Activated B cell treated with CpG ODN at 0.5 μM for 24 hours (primary cell): ENCODE measurements around the gene EXOG. TPM values are rescaled to one million over a fixed set of nuclear protein-coding genes. Genes with fewer than 3 reads are reported as not detected.

ENCODE experiments used
- ATAC-seq: fragments of 200-7000 bp; cut with Tn5 transposase; one replicate; pipeline ENCODE4 v1.10.0; 2021; ENCODE audit warnings: low read depth, mild to moderate bottlenecking, moderate library complexity
- CTCF ChIA-PET: fragments of 350-600 bp; sonication (Branson Sonifier 250); formaldehyde crosslinking; loops from one replicate; lab custom pipeline; 2021; ENCODE audit warnings: antibody characterized with exemption; lab: Charles Lee
- POLR2A ChIA-PET: fragments of 350-600 bp; sonication (Branson Sonifier 250); formaldehyde crosslinking; loops from one replicate; lab custom pipeline; 2021; ENCODE audit warnings: antibody characterized with exemption; lab: Charles Lee
- DNase-seq: peaks from one replicate; pipeline ENCODE4 v3.0.0; 2022
- H3K27ac Mint-ChIP-seq: one replicate; pipeline ENCODE4 v1.8.0; 2020; ENCODE audit warnings: mixed read lengths
- H3K27me3 Mint-ChIP-seq: one replicate; pipeline ENCODE4 v1.8.0; 2021; ENCODE audit warnings: mixed read lengths
- H3K36me3 Mint-ChIP-seq: one replicate; pipeline ENCODE4 v1.8.0; 2021; ENCODE audit warnings: low read depth, mixed read lengths
- H3K4me1 Mint-ChIP-seq: one replicate; pipeline ENCODE4 v1.8.0; 2021; ENCODE audit warnings: mixed read lengths
- H3K4me3 Mint-ChIP-seq: one replicate; pipeline ENCODE4 v1.8.0; 2020; ENCODE audit warnings: mild to moderate bottlenecking, mixed read lengths
- H3K9me3 Mint-ChIP-seq: one replicate; pipeline ENCODE4 v1.8.0; 2020; ENCODE audit warnings: mixed read lengths
- CTCF ChIP-seq: fragments of 200-600 bp; IDR thresholded peaks from one replicate; pipeline ENCODE4 v1.8.0; 2022; ENCODE audit warnings: antibody characterized with exemption, mild to moderate bottlenecking
- intact Hi-C: fragments of 100-400 bp; cut with micrococcal nuclease; formaldehyde crosslinking; loops from one replicate; pipeline ENCODE4 v1.15.1; 2024
- total RNA-seq: library from RNA; stranded (reverse); gene quantifications from 2 replicates; pipeline ENCODE4 v1.2.3, GENCODE V29; 2022

EXOG gene
- total RNA-seq, 1 donor from 2014 or later: 32.3 TPM

- Mint-ChIP-seq H3K9me3 (peaks cover 6% of the 10 kb centered on the region), H3K4me3 (no peak overlapping the region)
Measured at GRCh38 chr3:38553071-38553470, 56.9 kb downstream of the EXOG start.

DNA sequence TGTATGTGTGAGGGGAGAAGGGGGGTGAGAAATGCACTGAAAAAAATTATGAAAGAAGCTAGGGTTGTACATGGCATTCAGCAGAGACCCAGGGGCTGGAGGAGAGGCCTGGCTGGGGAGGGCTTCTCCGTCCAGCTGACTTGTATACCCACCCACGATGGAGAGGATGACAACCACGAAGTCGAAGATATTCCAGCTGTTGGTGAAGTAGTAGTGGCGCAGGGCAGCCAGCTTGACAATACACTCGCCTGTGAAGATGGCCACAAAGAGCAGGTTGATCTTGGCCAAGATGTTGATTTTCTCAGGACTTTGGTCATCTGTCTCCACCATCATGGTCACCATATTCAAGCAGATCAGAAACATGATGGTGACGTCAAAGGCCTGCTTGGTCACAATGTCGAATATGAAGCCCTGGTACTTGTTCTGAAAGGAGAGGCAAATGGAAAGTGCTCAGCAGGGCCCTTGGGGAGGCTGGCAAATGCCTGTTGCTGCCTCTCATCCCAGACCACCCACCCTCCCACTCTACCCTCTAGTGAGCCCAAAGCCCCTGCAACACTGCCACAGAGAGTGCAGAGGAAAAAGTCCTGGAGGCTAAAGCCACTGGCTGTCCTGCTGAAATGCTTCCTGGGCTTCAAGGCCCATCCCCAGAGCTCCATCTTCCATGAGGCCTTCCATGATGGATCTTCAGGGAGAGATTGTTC lies 58.1 kb downstream of the EXOG start:
- H3K36me3 Mint-ChIP-seq: no peaks in the 10 kb centered on the region
- CTCF ChIA-PET: no interaction called here
- no peak for TF ChIP-seq CTCF
- no peak for ATAC-seq
- intact Hi-C loops: no loop called here
- no peak overlapping the region for H3K27ac Mint-ChIP-seq
- no peak overlapping the region for H3K4me3 Mint-ChIP-seq
- no peaks in the 10 kb centered on the region for H3K4me1 Mint-ChIP-seq
- peaks cover 6% of the 10 kb centered on the region for H3K9me3 Mint-ChIP-seq
- DNase-seq: no peak
- POLR2A ChIA-PET: no interaction called here
- H3K27me3 Mint-ChIP-seq: peaks cover 4% of the 10 kb centered on the region

More at GRCh38 chr3:38553071-38553470, 56.9 kb downstream of the EXOG start:
- TF ChIP-seq CTCF: no peak
- intact Hi-C loops: no loop called here
- Mint-ChIP-seq H3K36me3 (no peaks in the 10 kb centered on the region), H3K27ac (no peak overlapping the region), H3K4me1 (no peaks in the 10 kb centered on the region), H3K27me3 (peaks cover 4% of the 10 kb centered on the region)
- no peak for ATAC-seq
- ChIA-PET POLR2A (no interaction called here), CTCF (no interaction called here)
- DNase-seq: no peak

DNA sequence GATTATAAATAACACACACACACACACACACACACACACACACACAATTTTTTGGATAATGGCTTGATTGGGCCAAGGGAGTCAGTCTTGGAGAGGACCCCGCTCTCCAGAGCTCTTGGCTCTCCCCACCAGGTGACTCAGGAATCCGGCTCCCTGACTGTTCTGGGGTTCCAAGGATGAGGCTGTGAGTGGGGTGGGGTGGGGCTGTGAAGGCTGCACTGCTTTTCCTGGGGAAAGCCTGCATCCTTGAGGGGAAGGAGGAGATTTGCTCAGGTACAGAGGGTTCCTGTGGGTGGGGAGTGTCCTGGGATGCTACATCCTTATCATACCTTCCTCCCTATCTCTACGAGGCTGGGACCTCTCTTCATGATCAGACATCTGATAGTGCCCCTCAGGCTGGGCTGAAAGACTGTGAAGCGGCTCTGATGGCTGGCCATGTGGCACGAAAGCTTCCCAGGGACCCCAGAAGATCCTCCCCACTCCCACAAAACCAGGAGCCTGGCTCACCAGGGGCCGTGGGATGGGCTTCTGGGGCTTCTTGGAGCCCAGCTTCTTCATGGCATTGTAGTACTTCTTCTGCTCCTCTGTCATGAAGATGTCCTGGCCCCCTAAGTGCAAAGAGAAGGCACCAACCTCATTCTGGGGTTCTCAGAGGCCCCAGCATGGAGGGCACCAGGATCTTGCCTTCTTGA lies 59.2 kb downstream of the EXOG start:
- H3K4me1 Mint-ChIP-seq: no peaks in the 10 kb centered on the region
- no peaks in the 10 kb centered on the region for H3K36me3 Mint-ChIP-seq
- no peak for ATAC-seq
- TF ChIP-seq CTCF: no peak
- POLR2A ChIA-PET: no interaction called here
- no peak for DNase-seq
- intact Hi-C loops: no loop called here
- peaks cover 6% of the 10 kb centered on the region for H3K27me3 Mint-ChIP-seq
- H3K9me3 Mint-ChIP-seq: peaks cover 6% of the 10 kb centered on the region
- no peak overlapping the region for H3K4me3 Mint-ChIP-seq
- no peak overlapping the region for H3K27ac Mint-ChIP-seq
- CTCF ChIA-PET: no interaction called here

GRCh38 chr3:38555926-38556325 lies 59.8 kb downstream of the EXOG start:
- H3K36me3 Mint-ChIP-seq: no peaks in the 10 kb centered on the region
- DNase-seq (no peak), ATAC-seq (no peak)
- CTCF ChIA-PET: no interaction called here
- peaks cover 6% of the 10 kb centered on the region for H3K9me3 Mint-ChIP-seq
- intact Hi-C loops: no loop called here
- POLR2A ChIA-PET: no interaction called here
- no peaks in the 10 kb centered on the region for H3K4me1 Mint-ChIP-seq
- no peak for TF ChIP-seq CTCF
- H3K27ac Mint-ChIP-seq: no peak overlapping the region
- no peak overlapping the region for H3K4me3 Mint-ChIP-seq
- H3K27me3 Mint-ChIP-seq: peaks cover 6% of the 10 kb centered on the region

DNA sequence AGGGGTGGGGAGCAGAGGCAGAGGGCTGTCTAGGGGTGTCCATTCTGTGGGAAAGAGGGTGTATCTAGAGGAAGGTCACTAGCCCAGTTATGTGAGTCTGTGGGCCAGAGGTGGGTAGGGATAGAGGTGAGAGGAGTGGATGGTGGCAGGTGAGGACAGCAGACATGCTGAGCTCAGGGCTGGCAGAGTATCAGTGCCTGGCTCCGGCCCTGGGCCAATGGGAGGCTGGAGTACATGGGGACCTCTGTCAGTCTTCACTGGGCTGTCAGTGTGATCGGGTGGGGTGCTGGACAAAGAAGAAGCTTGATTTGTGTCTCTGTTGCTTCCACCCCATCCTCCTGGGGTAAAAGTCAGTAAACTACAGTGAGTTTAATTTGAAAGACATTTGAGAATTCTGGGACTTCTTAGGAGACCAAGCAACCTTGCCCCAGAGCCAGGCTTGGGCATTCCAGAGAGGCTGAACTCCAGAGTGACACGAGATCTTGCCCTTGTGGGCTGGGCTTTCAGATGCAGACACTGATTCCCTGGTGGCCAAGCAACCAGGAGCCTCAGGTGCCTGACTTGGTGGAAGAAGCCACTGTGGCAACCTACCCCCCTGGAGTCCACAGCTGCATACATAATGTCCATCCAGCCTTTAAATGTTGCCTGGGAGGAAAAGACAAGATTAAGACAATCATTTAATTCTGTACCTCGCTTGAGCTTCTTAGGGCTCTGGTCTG lies 60.7 kb downstream of the EXOG start:
- CTCF ChIA-PET: no interaction called here
- POLR2A ChIA-PET: no interaction called here
- intact Hi-C loops: no loop called here

More for the DNA sequence above, 60.7 kb downstream of the EXOG start:
- H3K27ac Mint-ChIP-seq: no peak overlapping the region
- H3K27me3 Mint-ChIP-seq: peaks cover 6% of the 10 kb centered on the region
- no peaks in the 10 kb centered on the region for H3K4me1 Mint-ChIP-seq
- H3K9me3 Mint-ChIP-seq: peaks cover 6% of the 10 kb centered on the region
- ATAC-seq: no peak
- no peak for DNase-seq
- no peak for TF ChIP-seq CTCF
- no peak overlapping the region for H3K4me3 Mint-ChIP-seq
- H3K36me3 Mint-ChIP-seq: no peaks in the 10 kb centered on the region
